WI38 (cell line): ENCODE results near the gene UBE2J1.

ENCODE experiments used
- H3K4me3 ChIP-seq: 2 replicates; pipeline ENCODE4 v1.5.1; 2011; ENCODE audit warnings: low read depth, mild to moderate bottlenecking, control low read depth, low read length
- TF ChIP-seq, protein P1 (sequence below): IDR thresholded peaks from 2 replicates; pipeline ENCODE4 v1.5.1; 2012; ENCODE audit warnings: low read depth, mild to moderate bottlenecking, control low read depth, low read length

UBE2J1 gene

DNA sequence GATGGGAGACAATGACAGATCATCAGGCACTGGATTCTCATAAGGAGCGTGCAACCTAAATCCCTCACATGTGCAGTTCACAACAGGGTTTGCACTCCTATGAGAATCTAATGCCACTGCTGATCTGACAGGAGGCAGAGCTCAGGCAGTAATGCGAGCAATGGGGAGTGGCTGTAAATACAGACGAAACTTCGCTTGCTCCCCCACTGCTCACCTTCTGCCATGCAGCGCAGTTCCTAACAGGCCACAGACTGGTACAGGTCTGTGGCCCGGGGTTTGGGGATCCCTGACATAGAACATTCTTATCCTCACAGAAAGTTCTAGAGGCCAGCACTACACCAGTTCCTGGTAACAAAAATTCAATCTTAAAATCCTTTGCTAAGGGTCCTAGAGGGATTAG, 36.3 kb upstream of the UBE2J1 start:
- TF ChIP-seq, protein P1, sequence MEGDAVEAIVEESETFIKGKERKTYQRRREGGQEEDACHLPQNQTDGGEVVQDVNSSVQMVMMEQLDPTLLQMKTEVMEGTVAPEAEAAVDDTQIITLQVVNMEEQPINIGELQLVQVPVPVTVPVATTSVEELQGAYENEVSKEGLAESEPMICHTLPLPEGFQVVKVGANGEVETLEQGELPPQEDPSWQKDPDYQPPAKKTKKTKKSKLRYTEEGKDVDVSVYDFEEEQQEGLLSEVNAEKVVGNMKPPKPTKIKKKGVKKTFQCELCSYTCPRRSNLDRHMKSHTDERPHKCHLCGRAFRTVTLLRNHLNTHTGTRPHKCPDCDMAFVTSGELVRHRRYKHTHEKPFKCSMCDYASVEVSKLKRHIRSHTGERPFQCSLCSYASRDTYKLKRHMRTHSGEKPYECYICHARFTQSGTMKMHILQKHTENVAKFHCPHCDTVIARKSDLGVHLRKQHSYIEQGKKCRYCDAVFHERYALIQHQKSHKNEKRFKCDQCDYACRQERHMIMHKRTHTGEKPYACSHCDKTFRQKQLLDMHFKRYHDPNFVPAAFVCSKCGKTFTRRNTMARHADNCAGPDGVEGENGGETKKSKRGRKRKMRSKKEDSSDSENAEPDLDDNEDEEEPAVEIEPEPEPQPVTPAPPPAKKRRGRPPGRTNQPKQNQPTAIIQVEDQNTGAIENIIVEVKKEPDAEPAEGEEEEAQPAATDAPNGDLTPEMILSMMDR: no peak
- no peak overlapping the region for H3K4me3 ChIP-seq

DNA sequence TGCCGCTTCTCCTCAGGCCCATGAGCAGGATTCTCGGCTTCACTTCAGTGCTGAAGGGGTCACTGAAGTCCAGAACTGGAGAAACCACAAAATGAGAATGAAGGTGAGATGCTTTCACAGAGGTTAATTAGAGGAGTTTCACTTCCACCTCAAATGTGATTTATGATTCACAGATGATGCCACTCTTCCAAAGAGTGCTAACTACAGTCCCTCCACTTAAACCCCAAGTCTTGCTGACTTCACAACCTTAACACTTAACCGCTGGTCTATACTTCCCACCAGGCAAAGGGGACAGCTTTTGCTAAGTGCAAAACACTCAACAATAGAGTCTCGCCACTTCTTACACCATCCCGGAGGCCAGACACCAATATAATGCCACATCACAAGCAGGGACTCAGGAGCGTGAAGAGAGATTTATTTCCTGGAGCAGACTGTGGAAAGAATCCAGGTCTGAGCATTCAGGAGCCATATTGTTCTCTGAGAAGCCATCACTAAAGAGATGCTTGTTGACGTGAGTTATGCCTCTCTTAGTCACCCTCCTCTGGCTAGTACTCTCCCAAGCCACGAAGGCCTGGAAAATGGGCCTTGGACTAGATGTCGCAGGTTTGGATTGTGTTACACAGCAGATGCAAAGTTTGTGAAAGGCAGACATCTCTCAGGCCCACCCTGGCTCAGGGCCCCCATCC, 35.1 kb upstream of the UBE2J1 start:
- H3K4me3 ChIP-seq: no peak overlapping the region
- TF ChIP-seq, protein P1: no peak

DNA sequence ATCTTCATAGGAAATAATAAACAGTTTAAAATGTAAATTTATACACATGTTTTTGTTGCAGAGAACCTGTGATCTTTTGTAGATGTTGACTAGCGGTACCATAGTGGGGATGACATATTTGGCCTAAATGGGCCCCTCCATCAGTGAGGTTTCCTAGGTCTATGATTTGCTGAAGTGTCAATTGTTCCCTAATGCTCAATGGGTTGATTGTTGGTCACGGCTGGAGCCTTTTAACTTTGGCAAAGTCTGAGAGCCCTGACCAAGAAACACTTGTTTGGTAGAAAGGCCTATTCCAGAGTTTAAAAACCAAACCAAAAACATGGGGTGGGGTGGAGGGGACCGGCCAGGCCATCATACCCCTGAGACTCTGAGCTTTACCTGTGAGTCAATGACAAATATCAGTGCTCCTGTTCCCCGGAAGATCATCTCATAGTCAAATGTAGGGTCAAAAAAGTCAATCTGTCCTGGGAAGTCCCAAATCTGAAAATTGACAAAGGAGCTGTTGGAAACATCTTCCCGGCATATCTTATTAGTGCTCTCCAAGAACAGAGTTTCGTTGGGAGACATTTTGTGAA, 34.5 kb upstream of the UBE2J1 start:
- no peak overlapping the region for H3K4me3 ChIP-seq
- TF ChIP-seq, protein P1: no peak

DNA sequence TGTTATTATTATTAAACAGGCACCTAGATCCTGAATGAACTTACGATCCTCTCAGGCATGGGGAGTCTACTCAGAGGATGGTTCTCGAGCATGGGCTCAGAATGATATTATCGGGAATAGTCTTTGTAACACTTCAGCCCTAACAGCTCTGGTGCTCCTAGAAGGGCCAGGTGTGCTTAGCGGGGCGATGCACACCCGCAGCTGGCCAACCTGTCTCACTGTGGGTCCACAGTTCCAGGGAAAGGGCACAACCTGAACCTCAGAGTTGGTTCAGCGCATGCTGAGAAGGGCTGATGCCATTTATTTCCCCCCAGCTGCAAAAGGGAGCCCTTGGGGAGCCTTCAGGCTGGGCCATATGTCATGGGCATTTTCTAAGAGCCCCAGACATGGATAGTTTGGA, 33.3 kb upstream of the UBE2J1 start:
- TF ChIP-seq, protein P1: no peak

DNA sequence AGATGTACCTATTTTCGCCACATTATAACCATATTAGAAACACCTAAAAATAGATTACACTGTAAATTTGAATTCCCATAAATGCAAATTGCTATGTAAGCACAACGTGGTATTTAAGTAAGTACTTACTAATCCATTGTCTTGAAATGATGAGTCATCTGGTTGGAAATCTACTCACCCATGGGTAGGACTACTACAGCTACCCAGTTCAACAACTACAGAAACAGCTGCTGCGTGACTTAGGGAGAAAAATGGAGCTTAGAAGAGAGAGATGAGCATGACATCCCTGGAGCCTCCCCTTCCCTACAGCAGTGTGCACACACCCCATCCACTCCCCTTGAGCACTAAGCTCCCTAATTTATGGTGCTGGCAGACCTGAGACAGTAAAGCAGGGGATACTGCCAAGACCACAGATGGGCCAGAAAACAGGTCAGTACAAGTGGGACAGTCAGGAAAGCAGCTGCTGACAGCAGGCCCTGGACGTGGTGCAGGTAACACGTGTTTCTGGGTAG, 32.7 kb upstream of the UBE2J1 start:
- TF ChIP-seq, protein P1: no peak
- H3K4me3 ChIP-seq: no peak overlapping the region

More for the DNA sequence above, 33.3 kb upstream of the UBE2J1 start:
- no peak overlapping the region for H3K4me3 ChIP-seq

DNA sequence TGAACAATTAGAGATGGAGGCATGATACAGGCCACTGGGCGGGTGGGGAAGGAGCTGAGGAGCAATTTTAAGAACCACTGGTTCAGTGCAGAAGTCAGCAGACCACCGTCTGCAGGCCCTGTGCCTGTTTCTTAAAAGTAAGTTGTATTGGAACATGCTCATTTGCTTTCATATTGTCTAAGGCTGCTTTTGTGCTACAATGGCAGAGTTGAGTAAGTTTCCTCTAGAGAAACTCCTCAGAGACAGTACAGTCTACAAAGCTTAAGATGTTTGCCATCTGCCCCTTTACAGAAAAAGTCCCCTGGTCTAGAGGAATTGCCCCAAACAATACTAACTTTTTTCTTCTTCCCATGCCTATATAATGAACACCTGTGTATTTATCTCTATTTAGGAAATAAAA, 28.5 kb upstream of the UBE2J1 start:
- no peak overlapping the region for H3K4me3 ChIP-seq
- TF ChIP-seq, protein P1: no peak

DNA sequence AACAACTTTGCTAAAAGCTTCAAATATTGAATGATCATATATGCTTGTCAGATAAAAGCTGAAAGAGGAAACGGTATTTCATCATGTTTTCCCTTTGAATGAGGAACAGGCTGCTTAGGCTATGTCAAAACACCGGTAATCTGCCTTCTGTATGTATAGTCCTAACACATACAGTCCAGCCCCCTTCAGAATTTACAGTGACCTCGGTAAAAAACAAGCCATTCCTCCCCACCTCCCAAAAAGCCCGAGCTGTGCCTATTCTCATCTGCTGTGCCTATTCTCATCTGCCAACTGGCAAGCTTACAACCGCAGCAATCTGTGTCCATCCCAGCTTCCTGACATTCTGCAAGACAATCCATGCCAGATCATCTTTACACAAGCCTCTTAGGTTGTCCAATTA, 26.8 kb upstream of the UBE2J1 start:
- TF ChIP-seq, protein P1: no peak
- H3K4me3 ChIP-seq: no peak overlapping the region
